GM10266 (cell line): ENCODE measurements around the gene GP1BB.

Source experiments
- DNase-seq: peaks from one replicate; pipeline ENCODE4 v3.0.0; 2012; ENCODE audit errors: extremely low spot score
- TF ChIP-seq, protein P1 (sequence below): IDR thresholded peaks from 2 replicates; pipeline ENCODE4 v1.5.1; 2012; ENCODE audit warnings: mild to moderate bottlenecking, low read depth; ENCODE audit not compliant: control insufficient read depth, insufficient read depth; ENCODE audit errors: missing control alignments

GP1BB gene

DNA sequence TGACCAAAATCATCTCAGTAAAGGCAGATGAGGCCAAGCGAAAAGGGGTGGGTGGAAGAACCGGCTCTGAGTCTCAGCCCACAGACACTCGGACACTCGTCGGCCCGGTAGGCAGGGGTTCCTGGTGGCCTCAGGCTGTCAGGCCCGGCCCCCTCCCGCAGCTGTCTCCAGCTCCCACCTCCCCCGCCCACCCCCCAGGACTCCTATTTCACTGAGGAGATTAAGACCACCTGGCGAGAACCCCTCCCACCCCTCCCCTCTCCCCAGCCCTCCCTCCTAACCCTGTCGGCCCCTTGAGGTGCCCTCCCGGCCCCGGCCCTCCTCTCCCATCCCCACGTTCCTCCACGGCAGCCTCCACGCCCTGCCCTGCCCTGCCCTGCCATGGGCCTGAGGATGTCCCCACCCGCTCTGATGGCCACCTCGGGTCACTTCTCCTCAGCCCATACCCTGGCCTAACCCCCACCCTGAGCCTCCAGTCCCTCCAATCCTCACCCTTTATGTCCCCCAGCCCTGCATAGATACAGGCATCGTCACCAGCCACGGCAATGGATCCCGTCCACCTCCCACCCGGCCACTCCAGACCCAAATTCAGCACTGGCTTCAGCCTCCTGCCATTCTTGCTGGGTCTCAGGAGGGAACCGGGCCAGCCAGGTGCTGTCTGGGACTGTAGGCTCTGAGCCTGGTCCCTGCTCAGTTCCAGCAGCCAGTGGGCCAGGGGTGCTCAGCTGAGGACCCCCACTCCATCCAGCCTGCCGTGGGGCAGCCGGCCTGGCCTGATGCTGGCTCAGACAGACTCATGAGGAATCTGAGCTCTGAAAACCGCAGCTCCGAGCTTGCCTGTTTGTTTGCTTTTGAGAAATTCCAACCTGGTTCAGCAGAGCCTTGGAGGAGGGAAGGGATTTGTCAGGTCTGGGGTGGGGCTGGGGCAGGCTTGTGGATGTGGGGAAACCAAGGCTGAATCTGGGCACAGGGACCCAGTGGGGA lies 27.5 kb downstream of the GP1BB start:
- no peak for DNase-seq

DNA sequence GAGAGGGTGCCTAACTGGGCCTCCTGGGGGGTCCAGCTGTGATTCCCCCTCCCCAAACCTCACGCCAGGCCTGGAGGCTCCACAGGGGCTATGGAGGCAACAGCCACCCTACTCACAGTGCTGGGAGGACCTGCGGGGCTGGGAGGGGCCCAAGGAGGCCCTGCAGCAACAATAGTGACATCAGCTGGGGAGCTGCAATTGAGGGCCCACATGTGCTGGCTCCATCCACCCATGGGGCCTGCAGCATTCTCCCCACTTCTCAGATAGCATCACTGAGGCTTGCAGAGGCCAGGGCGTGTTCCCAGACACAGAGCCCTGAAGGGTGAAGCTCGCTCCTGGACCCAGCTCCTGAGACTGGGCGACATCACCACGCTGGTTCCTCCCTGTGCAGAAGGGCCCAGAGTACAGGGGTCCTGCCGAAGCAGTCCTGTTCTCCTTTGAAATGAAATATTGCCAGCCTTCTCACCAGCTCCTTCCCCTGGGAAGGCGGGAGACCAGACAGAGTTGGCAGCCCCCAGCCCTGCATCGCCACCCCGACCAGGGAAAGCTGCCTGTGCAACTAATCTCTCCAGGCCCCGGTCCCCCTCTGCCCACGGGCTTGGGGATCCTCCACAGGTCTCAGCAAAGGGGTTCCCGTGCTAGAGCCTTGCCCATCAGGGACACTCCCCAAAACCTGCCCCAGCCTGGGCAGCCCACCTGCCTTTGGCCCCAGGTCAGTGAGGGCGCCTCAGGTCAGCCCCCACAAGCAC lies 28.3 kb downstream of the GP1BB start:
- TF ChIP-seq, protein P1, sequence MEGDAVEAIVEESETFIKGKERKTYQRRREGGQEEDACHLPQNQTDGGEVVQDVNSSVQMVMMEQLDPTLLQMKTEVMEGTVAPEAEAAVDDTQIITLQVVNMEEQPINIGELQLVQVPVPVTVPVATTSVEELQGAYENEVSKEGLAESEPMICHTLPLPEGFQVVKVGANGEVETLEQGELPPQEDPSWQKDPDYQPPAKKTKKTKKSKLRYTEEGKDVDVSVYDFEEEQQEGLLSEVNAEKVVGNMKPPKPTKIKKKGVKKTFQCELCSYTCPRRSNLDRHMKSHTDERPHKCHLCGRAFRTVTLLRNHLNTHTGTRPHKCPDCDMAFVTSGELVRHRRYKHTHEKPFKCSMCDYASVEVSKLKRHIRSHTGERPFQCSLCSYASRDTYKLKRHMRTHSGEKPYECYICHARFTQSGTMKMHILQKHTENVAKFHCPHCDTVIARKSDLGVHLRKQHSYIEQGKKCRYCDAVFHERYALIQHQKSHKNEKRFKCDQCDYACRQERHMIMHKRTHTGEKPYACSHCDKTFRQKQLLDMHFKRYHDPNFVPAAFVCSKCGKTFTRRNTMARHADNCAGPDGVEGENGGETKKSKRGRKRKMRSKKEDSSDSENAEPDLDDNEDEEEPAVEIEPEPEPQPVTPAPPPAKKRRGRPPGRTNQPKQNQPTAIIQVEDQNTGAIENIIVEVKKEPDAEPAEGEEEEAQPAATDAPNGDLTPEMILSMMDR = no peak
- DNase-seq = no peak

More for the DNA sequence above, 27.5 kb downstream of the GP1BB start:
- TF ChIP-seq, protein P1 = no peak

DNA sequence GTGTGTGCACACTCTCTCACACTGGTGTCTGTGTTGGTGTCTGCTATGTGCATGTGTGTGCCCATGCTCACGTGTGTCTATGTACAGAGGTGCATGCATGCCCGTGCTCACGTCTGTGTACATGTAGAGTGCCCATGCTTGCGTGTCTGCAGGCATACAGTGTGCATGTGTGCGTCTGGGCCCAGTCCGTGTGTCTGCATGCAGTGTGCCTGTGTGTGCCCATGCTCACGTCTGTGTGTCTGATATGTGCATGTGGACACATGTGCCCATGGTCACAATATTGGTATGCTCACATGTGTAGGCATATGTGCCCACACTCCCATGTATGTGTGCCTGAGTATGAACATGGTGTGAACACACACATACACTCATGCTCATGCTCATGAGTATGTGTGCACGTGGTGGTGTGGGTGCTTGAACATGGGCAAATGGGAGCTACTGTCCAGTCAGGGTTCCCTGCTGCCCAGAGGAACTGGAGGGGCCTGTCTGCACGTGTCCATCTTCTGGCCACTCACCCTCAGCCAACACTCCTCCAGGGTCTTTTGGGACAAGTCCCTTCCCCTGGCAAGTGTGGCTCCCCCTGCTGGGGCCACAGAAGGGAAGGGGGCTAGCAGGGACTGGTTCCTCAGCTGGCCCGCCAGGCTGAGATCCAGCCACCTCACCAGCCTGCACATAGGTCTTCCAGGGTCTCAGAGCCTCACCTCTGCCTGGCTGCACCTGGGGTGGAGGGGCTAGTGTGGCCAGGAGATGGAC lies 29.9 kb downstream of the GP1BB start:
- TF ChIP-seq, protein P1 = no peak
- no peak for DNase-seq

DNA sequence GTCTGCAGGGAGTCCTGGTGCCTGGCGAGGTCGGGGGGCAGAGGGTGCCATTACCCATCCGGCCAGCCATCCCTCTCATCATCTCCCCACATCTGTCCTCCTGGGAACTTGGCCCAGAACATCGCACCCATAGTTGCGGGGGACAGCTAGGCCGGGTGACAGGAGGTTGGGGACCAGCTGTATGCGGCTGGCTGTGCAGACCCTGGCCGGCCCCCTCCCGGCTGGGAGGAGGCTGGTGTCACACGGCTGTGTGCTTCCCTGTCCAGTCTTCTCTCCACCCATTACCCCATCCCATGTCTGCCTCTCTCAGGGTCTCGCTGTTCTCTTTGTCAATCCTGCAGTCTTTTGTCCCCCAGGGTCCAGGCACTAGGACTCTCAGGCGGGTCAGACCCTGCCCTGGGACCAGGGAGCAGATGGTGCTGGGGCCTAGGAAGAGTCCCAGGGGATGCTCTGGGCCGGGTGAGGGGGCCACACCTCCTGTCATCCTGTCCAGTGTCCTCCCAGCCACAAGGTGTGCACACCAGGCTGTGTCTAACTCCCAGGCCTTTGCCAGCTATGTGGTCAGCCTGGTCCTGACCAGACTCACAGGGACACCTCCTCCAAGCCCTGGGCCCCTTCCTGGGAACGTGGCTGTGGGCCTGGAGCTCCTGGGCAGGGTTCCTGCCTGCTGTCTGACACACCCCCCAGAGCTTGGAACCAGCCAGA lies 30.8 kb downstream of the GP1BB start:
- no peak for DNase-seq
- TF ChIP-seq, protein P1 = no peak

DNA sequence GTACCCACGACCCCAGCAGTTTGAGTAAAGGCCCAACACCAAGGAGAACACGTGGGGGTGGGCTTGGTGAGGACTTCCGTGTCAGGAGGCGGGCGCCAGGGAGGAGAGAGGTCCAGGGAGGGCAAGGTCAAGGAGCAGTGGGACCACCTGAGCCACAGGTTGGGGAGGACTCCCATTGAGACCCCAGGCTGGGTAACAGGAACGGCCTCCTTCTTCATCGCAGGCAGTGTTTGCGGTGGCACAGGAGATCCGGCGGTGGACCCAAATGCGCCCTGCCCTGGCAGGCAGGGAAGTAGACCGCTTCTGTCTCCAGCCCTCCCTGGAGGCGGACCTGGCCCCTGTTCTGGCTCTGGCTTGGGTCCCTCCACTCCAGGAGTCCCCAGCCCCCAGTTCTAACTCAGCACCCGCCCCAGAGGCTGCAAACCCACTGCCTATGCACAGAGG lies 31.4 kb downstream of the GP1BB start:
- DNase-seq = no peak
- TF ChIP-seq, protein P1 = no peak

DNA sequence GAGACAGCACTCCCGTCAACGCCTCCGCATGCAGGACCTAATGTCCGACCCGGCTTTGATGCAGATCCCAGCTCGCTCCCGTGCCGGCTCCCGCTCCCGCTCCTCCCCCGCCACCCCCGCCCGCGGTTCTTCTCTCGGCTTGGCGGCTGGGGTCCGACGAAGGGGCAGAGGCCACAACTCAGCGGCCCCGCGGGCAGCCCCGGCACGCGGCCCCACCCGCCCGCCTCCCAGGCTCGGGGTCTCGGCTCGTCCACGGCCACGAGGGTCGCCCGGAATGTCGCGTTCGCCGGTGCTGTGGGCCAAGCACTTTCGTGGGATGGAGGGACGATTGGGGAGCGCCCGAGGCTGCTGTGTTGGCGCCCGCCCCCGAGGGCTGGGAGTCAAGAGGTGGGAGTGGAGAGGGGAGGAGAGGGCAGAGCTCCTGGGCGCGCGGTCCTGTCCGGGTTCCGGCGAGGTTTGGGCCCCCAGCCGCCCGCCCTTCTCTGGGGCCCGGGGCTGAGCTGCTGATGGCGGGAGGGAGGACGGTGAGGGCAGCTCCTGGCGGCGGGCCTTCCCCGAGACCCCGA lies 31.9 kb downstream of the GP1BB start:
- no peak for DNase-seq
- TF ChIP-seq, protein P1 = no peak
